ENCODE results near the gene TIAM1. TPM values are rescaled to one million over a fixed set of nuclear protein-coding genes. Genes with fewer than 3 reads are reported as not detected.

Gene TIAM1
- total and polyA plus RNA-seq, 2 of the 8 experiments (the other 6 are each of a cell fraction or from before 2014, with no cell fraction given) = 10.1 to 30.7 TPM

- TF ChIP-seq CTCF (IDR thresholded peaks at IDR 0.05; ENCODE audit: control extremely low read depth in 1 of 3, insufficient read depth in 1 of 3, low read depth in 1 of 3, low read length in 3 of 3) (no peak), BRCA1 (IDR thresholded peaks at IDR 0.05; ENCODE audit: low read depth, low read length) (no peak)
Measured at GRCh38 chr21:31383770-31384169, 39.7 kb upstream of the TIAM1 start (continued).
